Right lobe of liver (tissue), 6 donors: ENCODE data around the gene MRGPRX3. TPM values are rescaled to one million over a fixed set of nuclear protein-coding genes. Genes with fewer than 3 reads are reported as not detected.

ENCODE experiments used
- ATAC-seq, 4 donors: fragments of 200-7000 bp; cut with Tn5 transposase; one replicate each; pipeline ENCODE4 v1.9.1; 2020; ENCODE audit warnings: mild to moderate bottlenecking in 4 of 4, moderate library complexity in 4 of 4
- DNase-seq, 3 donors: peaks; one replicate each; pipeline ENCODE4 v3.0.0-alpha.2; 2020
- H3K27ac ChIP-seq, 3 donors: fragments of 200-600 bp; one replicate each; pipeline ENCODE4 v1.8.0; 2022
- H3K27me3 ChIP-seq, 2 donors: fragments of 200-600 bp; one replicate each; pipeline ENCODE4 v1.8.0; 2022
- H3K36me3 ChIP-seq, 4 donors: fragments of 200-600 bp; sonication (generic) in 1 of 4; one replicate each; pipeline versions ENCODE4 v1.5.1 to v1.8.0; 2017 to 2022; ENCODE audit warnings: control low read depth in 1 of 4
- H3K4me1 ChIP-seq, 4 donors: fragments of 200-600 bp; sonication (generic) in 1 of 4; one replicate each; pipeline versions ENCODE4 v1.5.1 to v1.8.0; 2017 to 2022; ENCODE audit warnings: control low read depth in 1 of 4
- H3K4me3 ChIP-seq, 3 donors: fragments of 200-600 bp; one replicate each; pipeline ENCODE4 v1.8.0; 2022
- H3K9me3 ChIP-seq, 4 donors: fragments of 200-600 bp; sonication (generic) in 1 of 4; one replicate each; pipeline versions ENCODE4 v1.5.1 to v1.8.0; 2017 to 2022; ENCODE audit warnings: control low read depth in 1 of 4
- POLR2A ChIP-seq: fragments of 450-650 bp; IDR thresholded peaks from one replicate; pipeline ENCODE4 v1.6.1; 2017; ENCODE audit warnings: antibody characterized with exemption, mild to moderate bottlenecking
- WGBS: methylation state at CpG from one replicate; pipeline ENCODE4 v1.1.6; 2018; ENCODE audit warnings: low coverage, low lambda C conversion rate; ENCODE audit not compliant: insufficient coverage; ENCODE audit errors: missing lambda C conversion rate; 5-methylcytosine and 5-hydroxymethylcytosine counted together
- intact Hi-C, 2 donors: fragments of 100-400 bp; cut with DNase I; formaldehyde crosslinking; loops; one replicate each; pipeline versions ENCODE4 v1.11.2 to v1.14.1; 2022
- long read RNA-seq: library from polyadenylated mRNA; unstranded; transcript quantifications from one replicate; pipeline ENCODE4 v2.0.0, GENCODE V29; 2019
- total RNA-seq, 6 experiments: library from RNA; depleted of rRNA in 2 of 6; stranded (reverse); fragments of >200 nt in 2 of 6; fragmentation: NEBNext Ultra II Directional in 3 of 6; extraction: Animal tissue kit (Norgen Biotek cat#: 25700) in 3 of 6; gene quantifications; one replicate each; pipeline versions ENCODE4 v1.1.0 to v1.2.4, GENCODE V29; 2016 to 2023
- TF ChIP-seq, protein P1 (sequence below), 4 donors: fragments of 200-600 bp in 3 of 4; fragments of 450-650 bp in 1 of 4; IDR thresholded peaks; one replicate each; pipeline versions ENCODE4 v1.5.1 to v1.8.0; 2016 to 2022; ENCODE audit warnings: antibody characterized with exemption in 4 of 4, mild to moderate bottlenecking in 2 of 4
- donor health status: DM: no; HTN: yes; CAD: no.
- donor health status: DM: no; HTN: no; CAD: no.
- donor health status: DM: no; HTN: no; CAD: no.
- donor health status: DM: no; HTN: yes; CAD: no.
- donor health status: DM: no; HTN: yes; CAD: no.

MRGPRX3 gene
- under 1 TPM in 1 of 6 experiments, not detected in 5; 0.16 TPM for total RNA-seq
- long read RNA-seq, result 0 reads

GRCh38 chr11:18132341-18132740 lies at the start of gene MRGPRX3:
MRGPRX3 (plus strand) TSS chr11:18132571; CDS start chr11:18137203, 4,632 bp downstream.
- intact Hi-C loops, result no loop called here
- H3K4me1 ChIP-seq, result no peaks in the 10 kb centered on the region
- no peak for ATAC-seq
- H3K36me3 ChIP-seq, result no peaks in the 10 kb centered on the region
- peaks cover 0 to 3% (median 0%) of the 10 kb centered on the region in 4 donors for H3K9me3 ChIP-seq
- 68% methylated on average over 3 of the region's 3 CpGs for WGBS
- H3K4me3 ChIP-seq, result no peak within 1 kb of the TSS
- no peak within 1 kb of the TSS for H3K27ac ChIP-seq
- TF ChIP-seq, protein P1, sequence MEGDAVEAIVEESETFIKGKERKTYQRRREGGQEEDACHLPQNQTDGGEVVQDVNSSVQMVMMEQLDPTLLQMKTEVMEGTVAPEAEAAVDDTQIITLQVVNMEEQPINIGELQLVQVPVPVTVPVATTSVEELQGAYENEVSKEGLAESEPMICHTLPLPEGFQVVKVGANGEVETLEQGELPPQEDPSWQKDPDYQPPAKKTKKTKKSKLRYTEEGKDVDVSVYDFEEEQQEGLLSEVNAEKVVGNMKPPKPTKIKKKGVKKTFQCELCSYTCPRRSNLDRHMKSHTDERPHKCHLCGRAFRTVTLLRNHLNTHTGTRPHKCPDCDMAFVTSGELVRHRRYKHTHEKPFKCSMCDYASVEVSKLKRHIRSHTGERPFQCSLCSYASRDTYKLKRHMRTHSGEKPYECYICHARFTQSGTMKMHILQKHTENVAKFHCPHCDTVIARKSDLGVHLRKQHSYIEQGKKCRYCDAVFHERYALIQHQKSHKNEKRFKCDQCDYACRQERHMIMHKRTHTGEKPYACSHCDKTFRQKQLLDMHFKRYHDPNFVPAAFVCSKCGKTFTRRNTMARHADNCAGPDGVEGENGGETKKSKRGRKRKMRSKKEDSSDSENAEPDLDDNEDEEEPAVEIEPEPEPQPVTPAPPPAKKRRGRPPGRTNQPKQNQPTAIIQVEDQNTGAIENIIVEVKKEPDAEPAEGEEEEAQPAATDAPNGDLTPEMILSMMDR (IDR thresholded peaks at IDR 0.05), result no peak
- TF ChIP-seq POLR2A, result no peak
- no peak for DNase-seq
- no peaks in the 10 kb centered on the region for H3K27me3 ChIP-seq

- Histone ChIP-seq H3K4me1 (peaks cover 0 to 5% (median 0%) of the 10 kb centered on the region in 4 donors), H3K9me3 (no peaks in the 10 kb centered on the region), H3K27me3 (no peaks in the 10 kb centered on the region), H3K4me3 (no peak overlapping the region), H3K27ac (no peak overlapping the region), H3K36me3 (peaks cover 0 to 23% (median 0%) of the 10 kb centered on the region in 4 donors)
- WGBS, result 100% methylated on average over 2 of the region's 2 CpGs
- intact Hi-C loops, result no loop called here
- no peak for ATAC-seq
- TF ChIP-seq, protein P1 (IDR thresholded peaks at IDR 0.05), result no peak
- no peak for TF ChIP-seq POLR2A
- DNase-seq, result no peak
Measured at GRCh38 chr11:18088366-18088765, 44.0 kb upstream of the MRGPRX3 start.

DNA sequence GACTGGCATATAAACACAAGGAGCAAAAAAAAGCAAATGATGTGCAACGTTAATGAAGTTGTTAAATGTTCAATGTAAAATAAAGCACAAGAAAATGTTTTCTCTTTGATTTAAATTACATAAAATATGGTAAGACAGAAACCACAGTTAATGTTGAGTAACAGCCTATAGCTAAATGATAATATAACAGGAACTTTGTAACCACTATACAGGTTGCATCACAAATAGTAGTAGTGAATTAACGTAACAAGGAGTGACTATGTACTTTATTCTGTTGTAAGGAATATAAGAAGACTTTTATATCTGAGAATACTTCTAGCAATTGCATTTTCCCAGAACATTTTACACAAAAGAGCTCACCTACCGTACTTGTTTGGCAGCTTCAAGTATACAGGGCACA lies 43.4 kb upstream of the MRGPRX3 start:
- TF ChIP-seq, protein P1 (IDR thresholded peaks at IDR 0.05), result no peak
- TF ChIP-seq POLR2A, result no peak
- H3K4me1 ChIP-seq, result peaks cover 0 to 5% (median 0%) of the 10 kb centered on the region in 4 donors
- ATAC-seq (no peak), DNase-seq (no peak)
- H3K36me3 ChIP-seq, result peaks cover 0 to 29% (median 0%) of the 10 kb centered on the region in 4 donors
- H3K9me3 ChIP-seq, result no peaks in the 10 kb centered on the region
- intact Hi-C loops, result no loop called here
- 76% methylated on average over 3 of the region's 3 CpGs for WGBS
- H3K27me3 ChIP-seq, result no peaks in the 10 kb centered on the region
- no peak overlapping the region for H3K4me3 ChIP-seq
- H3K27ac ChIP-seq, result no peak overlapping the region

- intact Hi-C loops, result no loop called here
- TF ChIP-seq, protein P1 (IDR thresholded peaks at IDR 0.05), result no peak
- TF ChIP-seq POLR2A, result no peak
- 95% methylated on average over 2 of the region's 2 CpGs for WGBS
Measured at GRCh38 chr11:18091731-18092130, 40.6 kb upstream of the MRGPRX3 start.

GRCh38 chr11:18093959-18094358 lies 38.4 kb upstream of the MRGPRX3 start:
- H3K4me3 ChIP-seq, result no peak overlapping the region
- H3K4me1 ChIP-seq, result peaks cover 0 to 5% (median 0%) of the 10 kb centered on the region in 4 donors
- no peak for TF ChIP-seq POLR2A
- TF ChIP-seq, protein P1 (IDR thresholded peaks at IDR 0.05), result no peak
- no peak overlapping the region for H3K27ac ChIP-seq
- H3K9me3 ChIP-seq, result no peaks in the 10 kb centered on the region
- peaks cover 0 to 40% (median 0%) of the 10 kb centered on the region in 4 donors for H3K36me3 ChIP-seq
- H3K27me3 ChIP-seq, result no peaks in the 10 kb centered on the region
- no peak for ATAC-seq
- no peak for DNase-seq
- intact Hi-C loops, result no loop called here

More at GRCh38 chr11:18091731-18092130, 40.6 kb upstream of the MRGPRX3 start:
- Histone ChIP-seq H3K4me1 (peaks cover 0 to 5% (median 0%) of the 10 kb centered on the region in 4 donors), H3K9me3 (no peaks in the 10 kb centered on the region), H3K4me3 (no peak overlapping the region), H3K36me3 (peaks cover 0 to 48% (median 0%) of the 10 kb centered on the region in 4 donors), H3K27me3 (no peaks in the 10 kb centered on the region), H3K27ac (no peak overlapping the region)
- no peak for ATAC-seq
- DNase-seq, result no peak
